ENCODE measurements around the gene CELSR1.

The CELSR1 gene

DNA sequence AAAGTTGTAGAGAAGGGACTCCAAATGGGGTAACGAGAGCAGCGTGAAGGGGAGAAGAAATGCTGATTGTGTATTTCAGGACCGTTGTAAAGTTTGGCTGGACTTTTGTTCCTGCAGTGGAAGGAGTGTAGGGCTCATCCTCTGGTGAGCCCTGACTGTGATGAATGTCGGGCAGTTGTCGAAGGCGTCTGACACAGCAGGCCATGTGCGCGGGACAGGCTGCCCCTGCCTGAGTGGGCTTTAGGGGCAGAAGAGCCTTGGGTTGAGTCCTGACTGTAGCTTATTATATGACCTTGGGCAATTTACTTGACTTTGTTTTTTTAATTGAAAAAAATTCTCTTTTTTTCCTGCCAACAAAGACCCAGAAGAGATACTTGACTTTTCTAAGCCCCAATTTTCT lies 198.8 kb downstream of the CELSR1 start:
- no peak overlapping the region for H3K9ac ChIP-seq
- no peaks in the 10 kb centered on the region for H4K20me1 ChIP-seq (ENCODE audit: insufficient read depth)
- H3K4me1 ChIP-seq (ENCODE audit: low read depth, poor library complexity, severe bottlenecking), result peaks cover 18% of the 10 kb centered on the region
- no peak overlapping the region for H3K4me3 ChIP-seq (IDR thresholded peaks at IDR 0.05; ENCODE audit: insufficient read depth, low read depth, low read length)
- no peaks in the 10 kb centered on the region for H3K36me3 ChIP-seq (ENCODE audit: insufficient read depth)
- no peak overlapping the region for H2AFZ ChIP-seq (ENCODE audit: low read depth)
- H3K27me3 ChIP-seq (ENCODE audit: insufficient read depth, low read depth), result no peaks in the 10 kb centered on the region
- peaks cover 26% of the 10 kb centered on the region for H3K79me2 ChIP-seq (ENCODE audit: insufficient read depth, low read depth)
- TF ChIP-seq, protein P1, sequence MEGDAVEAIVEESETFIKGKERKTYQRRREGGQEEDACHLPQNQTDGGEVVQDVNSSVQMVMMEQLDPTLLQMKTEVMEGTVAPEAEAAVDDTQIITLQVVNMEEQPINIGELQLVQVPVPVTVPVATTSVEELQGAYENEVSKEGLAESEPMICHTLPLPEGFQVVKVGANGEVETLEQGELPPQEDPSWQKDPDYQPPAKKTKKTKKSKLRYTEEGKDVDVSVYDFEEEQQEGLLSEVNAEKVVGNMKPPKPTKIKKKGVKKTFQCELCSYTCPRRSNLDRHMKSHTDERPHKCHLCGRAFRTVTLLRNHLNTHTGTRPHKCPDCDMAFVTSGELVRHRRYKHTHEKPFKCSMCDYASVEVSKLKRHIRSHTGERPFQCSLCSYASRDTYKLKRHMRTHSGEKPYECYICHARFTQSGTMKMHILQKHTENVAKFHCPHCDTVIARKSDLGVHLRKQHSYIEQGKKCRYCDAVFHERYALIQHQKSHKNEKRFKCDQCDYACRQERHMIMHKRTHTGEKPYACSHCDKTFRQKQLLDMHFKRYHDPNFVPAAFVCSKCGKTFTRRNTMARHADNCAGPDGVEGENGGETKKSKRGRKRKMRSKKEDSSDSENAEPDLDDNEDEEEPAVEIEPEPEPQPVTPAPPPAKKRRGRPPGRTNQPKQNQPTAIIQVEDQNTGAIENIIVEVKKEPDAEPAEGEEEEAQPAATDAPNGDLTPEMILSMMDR (conservative IDR thresholded peaks at IDR 0.05; ENCODE audit: low read depth, low read length), result no peak
- H3K4me2 ChIP-seq, result no peak overlapping the region
- no peak overlapping the region for H3K27ac ChIP-seq

- H3K4me2 ChIP-seq, result no peak overlapping the region
Observed at GRCh38 chr22:46337870-46338269, 199.6 kb downstream of the CELSR1 start.

DNA sequence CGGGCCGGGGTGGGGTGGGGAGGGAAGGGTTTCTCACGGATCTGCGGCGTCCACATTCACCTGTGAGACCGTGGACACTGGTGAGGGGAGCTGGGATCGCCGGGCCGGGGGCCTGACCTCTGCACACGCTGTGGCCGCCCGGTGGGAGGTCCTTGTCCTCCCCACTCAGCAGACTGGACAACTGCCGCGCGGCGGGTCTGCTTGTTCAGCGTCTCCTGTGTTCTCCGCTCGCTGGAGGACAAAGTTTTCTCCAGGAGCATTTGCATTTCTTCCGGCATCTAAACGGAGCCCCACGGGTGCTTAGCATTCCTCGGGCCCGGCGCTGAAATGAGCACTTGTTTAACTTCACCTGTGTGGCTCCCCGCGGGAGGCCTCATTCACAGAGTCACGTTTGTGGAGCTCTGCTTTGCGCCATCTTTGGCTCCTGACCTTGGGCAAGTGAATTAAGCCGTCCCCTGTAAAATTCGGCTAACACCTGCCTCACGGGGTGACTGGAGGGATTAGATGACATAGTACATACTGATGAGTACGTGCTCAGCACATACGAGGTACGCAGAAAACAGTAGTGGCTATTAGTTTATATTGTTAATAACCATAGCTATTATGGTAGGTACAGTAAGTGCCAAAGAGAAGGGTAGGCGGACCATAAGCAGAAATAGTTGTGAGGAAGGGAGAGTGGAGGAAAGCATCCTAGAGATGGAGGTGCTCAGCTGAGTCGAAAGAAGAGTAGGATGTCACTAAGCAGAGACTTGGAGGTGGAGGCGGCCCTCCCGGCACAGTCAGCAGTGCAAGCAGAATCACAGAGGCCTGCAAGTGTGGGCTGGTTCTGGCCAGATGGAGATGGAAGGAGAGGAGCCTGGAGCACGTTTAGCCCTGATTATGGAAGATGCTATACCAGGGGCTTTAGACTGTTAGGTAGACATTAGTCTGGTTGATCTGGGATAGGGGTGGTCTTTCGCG lies 201.0 kb downstream of the CELSR1 start:
- Histone ChIP-seq H2AFZ (ENCODE audit: low read depth) (peak overlapping the region; percentile 78), H3K4me3 (IDR thresholded peaks at IDR 0.05; ENCODE audit: insufficient read depth, low read depth, low read length) (no peak overlapping the region), H4K20me1 (ENCODE audit: insufficient read depth) (no peaks in the 10 kb centered on the region), H3K9ac (peak overlapping the region; percentile 59; the same call in 1 of the 2 replicates), H3K27me3 (ENCODE audit: insufficient read depth, low read depth) (no peaks in the 10 kb centered on the region), H3K4me2 (peak overlapping the region; percentile 93), H3K27ac (peak overlapping the region; percentile 40), H3K79me2 (ENCODE audit: insufficient read depth, low read depth) (peaks cover 26% of the 10 kb centered on the region), H3K4me1 (ENCODE audit: low read depth, poor library complexity, severe bottlenecking) (peaks cover 26% of the 10 kb centered on the region), H3K36me3 (ENCODE audit: insufficient read depth) (no peaks in the 10 kb centered on the region)
- TF ChIP-seq, protein P1 (conservative IDR thresholded peaks at IDR 0.05; ENCODE audit: low read depth, low read length), result no peak

More at GRCh38 chr22:46337870-46338269, 199.6 kb downstream of the CELSR1 start:
- H4K20me1 ChIP-seq (ENCODE audit: insufficient read depth), result no peaks in the 10 kb centered on the region
- no peak overlapping the region for H3K4me3 ChIP-seq (IDR thresholded peaks at IDR 0.05; ENCODE audit: insufficient read depth, low read depth, low read length)
- H3K79me2 ChIP-seq (ENCODE audit: insufficient read depth, low read depth), result peaks cover 26% of the 10 kb centered on the region
- no peaks in the 10 kb centered on the region for H3K27me3 ChIP-seq (ENCODE audit: insufficient read depth, low read depth)
- H3K9ac ChIP-seq, result no peak overlapping the region
- H3K4me1 ChIP-seq (ENCODE audit: low read depth, poor library complexity, severe bottlenecking), result peaks cover 26% of the 10 kb centered on the region
- H2AFZ ChIP-seq (ENCODE audit: low read depth), result no peak overlapping the region
- no peak overlapping the region for H3K27ac ChIP-seq
- TF ChIP-seq, protein P1 (conservative IDR thresholded peaks at IDR 0.05; ENCODE audit: low read depth, low read length), result no peak
- H3K36me3 ChIP-seq (ENCODE audit: insufficient read depth), result no peaks in the 10 kb centered on the region

DNA sequence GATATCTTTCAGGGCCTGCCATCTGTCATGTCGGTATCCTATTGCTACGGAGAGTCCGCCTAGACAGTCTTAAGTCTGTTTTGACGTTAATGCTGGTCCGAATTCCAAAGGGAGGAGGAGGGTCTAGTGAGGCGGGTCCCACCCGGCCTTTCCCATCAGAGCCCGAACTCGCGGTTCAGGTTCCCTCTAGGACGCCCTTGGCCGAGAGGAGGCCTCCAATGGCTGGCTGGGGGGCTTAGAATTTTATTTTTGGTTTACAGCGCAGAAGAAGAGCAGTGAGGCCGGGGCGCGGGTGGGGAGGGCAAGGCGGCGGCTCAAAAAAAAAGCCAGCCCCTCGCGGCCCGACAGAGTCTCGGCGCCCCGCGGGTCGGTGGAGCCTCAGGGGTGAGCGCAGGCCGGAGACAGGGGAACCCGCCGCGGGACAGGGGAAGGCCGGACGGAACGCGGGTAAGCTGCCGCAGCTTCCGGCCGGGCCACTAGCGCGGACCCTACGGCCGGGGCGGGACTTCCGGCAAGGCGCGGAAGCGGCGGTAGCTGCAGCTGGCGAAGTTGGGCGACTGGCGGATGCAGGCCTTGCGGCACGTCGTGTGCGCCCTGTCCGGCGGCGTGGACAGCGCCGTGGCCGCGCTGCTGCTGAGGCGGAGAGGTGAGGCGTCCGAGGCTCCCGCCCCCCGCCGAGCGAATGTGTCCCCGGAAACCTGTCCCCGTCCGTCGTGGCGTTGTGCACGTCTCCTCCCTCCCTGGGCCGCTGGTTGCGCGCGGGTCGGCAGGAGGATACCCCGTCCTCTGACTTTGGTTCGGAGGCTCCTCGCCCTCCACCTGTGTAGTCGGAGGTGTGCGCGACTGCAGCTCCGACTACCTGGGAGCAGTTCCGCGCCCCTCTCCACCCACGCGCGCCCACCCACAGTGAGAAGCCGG lies 202.0 kb downstream of the CELSR1 start, which contains the start of gene TRMU:
TRMU (plus strand) TSS at position 514 of the 918 bp plus-strand sequence; CDS start at position 565, 51 bp downstream.
- peaks cover 26% of the 10 kb centered on the region for H3K79me2 ChIP-seq (ENCODE audit: insufficient read depth, low read depth)
- H3K27me3 ChIP-seq (ENCODE audit: insufficient read depth, low read depth), result no peaks in the 10 kb centered on the region
- H3K27ac ChIP-seq, result peak within 1 kb of the TSS; percentile 40
- peaks cover 26% of the 10 kb centered on the region for H3K4me1 ChIP-seq (ENCODE audit: low read depth, poor library complexity, severe bottlenecking)
- TF ChIP-seq, protein P1 (conservative IDR thresholded peaks at IDR 0.05; ENCODE audit: low read depth, low read length), result no peak
- peak within 1 kb of the TSS; percentile 78 for H2AFZ ChIP-seq (ENCODE audit: low read depth)
- H3K9ac ChIP-seq, result peak within 1 kb of the TSS; percentile 59; the same call in 1 of the 2 replicates
- no peaks in the 10 kb centered on the region for H3K36me3 ChIP-seq (ENCODE audit: insufficient read depth)
- H4K20me1 ChIP-seq (ENCODE audit: insufficient read depth), result no peaks in the 10 kb centered on the region
- no peak within 1 kb of the TSS for H3K4me3 ChIP-seq (IDR thresholded peaks at IDR 0.05; ENCODE audit: insufficient read depth, low read depth, low read length)
- H3K4me2 ChIP-seq, result peak within 1 kb of the TSS; percentile 93
